NCI-H187 (cell line): ENCODE results near the gene CATSPER3.

Experiments used
- DNase-seq, 2 experiments: peaks; one replicate each; lab custom pipeline; 2025; lab: John Stamatoyannopoulos, UW

CATSPER3 gene

GRCh38 chr5:134967607-134968006 is at the start of gene CATSPER3:
Gene CATSPER3, plus strand, starts transcription at chr5:134967907. Its CDS starts 85 bp downstream, at chr5:134967992.
- no peak for DNase-seq

- DNase-seq = no peak
These were observed 48.8 kb upstream of the CATSPER3 start for GRCh38 chr5:134918861-134919260.

GRCh38 chr5:134920848-134921575 is 46.7 kb upstream of the CATSPER3 start:
- DNase-seq = peak; percentile 47 to 52

GRCh38 chr5:134932508-134932907 is 35.2 kb upstream of the CATSPER3 start:
- DNase-seq = no peak

GRCh38 chr5:134934202-134934601 is 33.5 kb upstream of the CATSPER3 start:
- no peak for DNase-seq

- DNase-seq = no peak
These were observed 31.8 kb upstream of the CATSPER3 start for GRCh38 chr5:134935711-134936602.

- DNase-seq = no peak
These were observed 30.2 kb upstream of the CATSPER3 start for GRCh38 chr5:134937526-134937925.

- no peak for DNase-seq
These were observed 29.7 kb upstream of the CATSPER3 start for GRCh38 chr5:134938030-134938429.

GRCh38 chr5:134939500-134939899 is 28.2 kb upstream of the CATSPER3 start:
- DNase-seq = no peak

- DNase-seq = no peak
These were observed 24.2 kb upstream of the CATSPER3 start for GRCh38 chr5:134943547-134943946.

- no peak for DNase-seq
These were observed 23.1 kb upstream of the CATSPER3 start for GRCh38 chr5:134944630-134945029.

- no peak for DNase-seq
These were observed 22.7 kb upstream of the CATSPER3 start for GRCh38 chr5:134945041-134945440.

GRCh38 chr5:134948911-134949310 is 18.8 kb upstream of the CATSPER3 start:
- no peak for DNase-seq

- DNase-seq = no peak
These were observed 18.4 kb upstream of the CATSPER3 start for GRCh38 chr5:134949316-134949715.

- no peak for DNase-seq
These were observed 9.6 kb upstream of the CATSPER3 start for GRCh38 chr5:134957920-134958608.

- DNase-seq = no peak
These were observed 9.0 kb upstream of the CATSPER3 start for GRCh38 chr5:134958755-134959154.

- DNase-seq = no peak
These were observed 4.6 kb upstream of the CATSPER3 start for GRCh38 chr5:134963098-134963497.

GRCh38 chr5:134964359-134965270 is 3.1 kb upstream of the CATSPER3 start:
- no peak for DNase-seq

- no peak for DNase-seq
These were observed 2.4 kb upstream of the CATSPER3 start for GRCh38 chr5:134965271-134965825.

GRCh38 chr5:134968055-134968454 is 348 bp downstream of the CATSPER3 start:
- no peak for DNase-seq

GRCh38 chr5:134969166-134969565 is 1.5 kb downstream of the CATSPER3 start:
- no peak for DNase-seq
